ENCODE data around the gene TTK. TPM values are rescaled to one million over a fixed set of nuclear protein-coding genes. Genes with fewer than 3 reads are reported as not detected.

The TTK gene
- 0.81 TPM in 1 of 2 replicates, not detected in the other for polyA plus RNA-seq

GRCh38 chr6:80004173-80005072 is at the start of gene TTK:
Gene TTK, plus strand, starts transcription at chr6:80004649. Its CDS starts 1,195 bp downstream, at chr6:80005844.

Other genes with a start within 250 kb of the TTK start
- gene ELOVL4, start 57.1 kb upstream of the TTK start, polyA plus RNA-seq: 101 and 114 TPM in 2 replicates
- 38.9 and 53.0 TPM in 2 replicates for gene BCKDHB, start 102.0 kb downstream of the TTK start, polyA plus RNA-seq